HG02870 (cell line): ENCODE data around the gene BCL2.

Experiments used
- ATAC-seq: cut with Tn5 transposase; IDR thresholded peaks from one replicate; pipeline ENCODE4 v1.9.1; 2021; ENCODE audit warnings: mild to moderate bottlenecking, moderate library complexity; ENCODE audit not compliant: unreplicated experiment

Gene BCL2

GRCh38 chr18:63130176-63130575 is 189.4 kb downstream of the BCL2 start:
- no peak for ATAC-seq

- ATAC-seq: no peak
These were observed 191.2 kb downstream of the BCL2 start for GRCh38 chr18:63128237-63128974.

GRCh38 chr18:63126134-63127069 is 193.2 kb downstream of the BCL2 start:
- no peak for ATAC-seq

GRCh38 chr18:63120620-63121019 is 198.9 kb downstream of the BCL2 start:
- no peak for ATAC-seq

- no peak for ATAC-seq
These were observed 199.9 kb downstream of the BCL2 start for GRCh38 chr18:63119647-63120046.

- no peak for ATAC-seq
These were observed 205.5 kb downstream of the BCL2 start for GRCh38 chr18:63113899-63114565.

GRCh38 chr18:63112706-63113105 is 206.9 kb downstream of the BCL2 start:
- ATAC-seq: no peak

GRCh38 chr18:63111671-63112402 is 207.7 kb downstream of the BCL2 start:
- no peak for ATAC-seq

- ATAC-seq: no peak
These were observed 209.8 kb downstream of the BCL2 start for GRCh38 chr18:63109802-63110201.

- no peak for ATAC-seq
These were observed 210.5 kb downstream of the BCL2 start for GRCh38 chr18:63109022-63109421.

- no peak for ATAC-seq
These were observed 211.6 kb downstream of the BCL2 start for GRCh38 chr18:63107931-63108330.

- peak; percentile 40 for ATAC-seq
These were observed 212.3 kb downstream of the BCL2 start for GRCh38 chr18:63107171-63107845.

- peak; percentile 32 for ATAC-seq
These were observed 212.8 kb downstream of the BCL2 start for GRCh38 chr18:63106727-63107126.

GRCh38 chr18:63105636-63106316 is 213.8 kb downstream of the BCL2 start:
- peak; percentile 52 for ATAC-seq

- no peak for ATAC-seq
These were observed 214.7 kb downstream of the BCL2 start for GRCh38 chr18:63104868-63105267.

- ATAC-seq: no peak
These were observed 216.4 kb downstream of the BCL2 start for GRCh38 chr18:63102941-63103744.

GRCh38 chr18:63100630-63101055 is 218.9 kb downstream of the BCL2 start:
- no peak for ATAC-seq

- no peak for ATAC-seq
These were observed 219.5 kb downstream of the BCL2 start for GRCh38 chr18:63099848-63100629.
